ENCODE data around the gene TUT4. TPM values are rescaled to one million over a fixed set of nuclear protein-coding genes. Genes with fewer than 3 reads are reported as not detected.

TUT4 gene
- total RNA-seq, 1 donor from 2014 or later, result 17.6 TPM

- no peak for DNase-seq (ENCODE audit: low read depth)
- Histone ChIP-seq H3K36me3 (ENCODE audit: control insufficient read depth, insufficient read depth, low read length) (peaks cover 16% of the 10 kb centered on the region), H3K4me3 (ENCODE audit: low read depth, low read length) (no peak overlapping the region), H3K27me3 (ENCODE audit: control insufficient read depth, insufficient read depth, low read length) (no peaks in the 10 kb centered on the region)
- TF ChIP-seq CTCF (IDR thresholded peaks at IDR 0.05; ENCODE audit: insufficient read depth, low read length, severe bottlenecking), result no peak
- FAIRE-seq, result no peak
These were observed 136.1 kb downstream of the TUT4 start for GRCh38 chr1:52416811-52417210.

GRCh38 chr1:52414942-52415341 lies 137.9 kb downstream of the TUT4 start:
- FAIRE-seq, result no peak
- Histone ChIP-seq H3K36me3 (ENCODE audit: control insufficient read depth, insufficient read depth, low read length) (peaks cover 18% of the 10 kb centered on the region), H3K4me3 (ENCODE audit: low read depth, low read length) (no peak overlapping the region), H3K27me3 (ENCODE audit: control insufficient read depth, insufficient read depth, low read length) (no peaks in the 10 kb centered on the region)
- no peak for TF ChIP-seq CTCF (IDR thresholded peaks at IDR 0.05; ENCODE audit: insufficient read depth, low read length, severe bottlenecking)
- no peak for DNase-seq (ENCODE audit: low read depth)

GRCh38 chr1:52413410-52413989 lies 139.4 kb downstream of the TUT4 start:
- H3K4me3 ChIP-seq (ENCODE audit: low read depth, low read length), result no peak overlapping the region
- DNase-seq (ENCODE audit: low read depth) (peak; percentile 19), FAIRE-seq (no peak)
- H3K36me3 ChIP-seq (ENCODE audit: control insufficient read depth, insufficient read depth, low read length), result peaks cover 25% of the 10 kb centered on the region
- no peak for TF ChIP-seq CTCF (IDR thresholded peaks at IDR 0.05; ENCODE audit: insufficient read depth, low read length, severe bottlenecking)
- H3K27me3 ChIP-seq (ENCODE audit: control insufficient read depth, insufficient read depth, low read length), result no peaks in the 10 kb centered on the region

- FAIRE-seq, result no peak
- no peak for TF ChIP-seq CTCF (IDR thresholded peaks at IDR 0.05; ENCODE audit: insufficient read depth, low read length, severe bottlenecking)
- H3K4me3 ChIP-seq (ENCODE audit: low read depth, low read length), result peak overlapping the region; percentile 85
- H3K27me3 ChIP-seq (ENCODE audit: control insufficient read depth, insufficient read depth, low read length), result no peaks in the 10 kb centered on the region
- no peak for DNase-seq (ENCODE audit: low read depth)
- H3K36me3 ChIP-seq (ENCODE audit: control insufficient read depth, insufficient read depth, low read length), result peaks cover 10% of the 10 kb centered on the region
These were observed 147.9 kb downstream of the TUT4 start for GRCh38 chr1:52404975-52405338.

- peak within 1 kb of the TSS; percentile 85 for H3K4me3 ChIP-seq (ENCODE audit: low read depth, low read length)
- H3K27me3 ChIP-seq (ENCODE audit: control insufficient read depth, insufficient read depth, low read length), result no peaks in the 10 kb centered on the region
- peak; percentile 50 for FAIRE-seq
- DNase-seq (ENCODE audit: low read depth), result peak; percentile 92
- peak; percentile 81 for TF ChIP-seq CTCF (IDR thresholded peaks at IDR 0.05; ENCODE audit: insufficient read depth, low read length, severe bottlenecking)
- peaks cover 10% of the 10 kb centered on the region for H3K36me3 ChIP-seq (ENCODE audit: control insufficient read depth, insufficient read depth, low read length)
These were observed 148.5 kb downstream of the TUT4 start, which contains the start of the genes ORC1 and PRPF38A for GRCh38 chr1:52404116-52404974. ORC1 (minus strand) TSS chr1:52404423; CDS start chr1:52402223, 2,200 bp downstream. PRPF38A (plus strand) TSS chr1:52404602; CDS start chr1:52404750, 148 bp downstream.
